Measurements from ENCODE around the gene VTA1. TPM values are rescaled to one million over a fixed set of nuclear protein-coding genes. Genes with fewer than 3 reads are reported as not detected.

The VTA1 gene
- total and polyA plus RNA-seq, 2 of the 8 experiments (the other 6 are each of a cell fraction or from before 2014, with no cell fraction given): 63.6 to 67.0 TPM

GRCh38 chr6:142258305-142258704, 111.2 kb downstream of the VTA1 start:
- no peaks in the 10 kb centered on the region for H3K79me2 ChIP-seq (ENCODE audit: control insufficient read depth in 1 of 2, insufficient read depth in 2 of 2, low read length in 2 of 2)
- H4K8ac ChIP-seq (ENCODE audit: extremely low read depth, insufficient read depth, low read length): no peak overlapping the region
- H3K4me1 ChIP-seq (replicated peaks in 1 of 4; ENCODE audit: control insufficient read depth in 3 of 4, insufficient read depth in 4 of 4, low read length in 3 of 4): no peaks in the 10 kb centered on the region
- no peak overlapping the region for H2AK5ac ChIP-seq (ENCODE audit: low read depth, low read length)
- H3K4me3 ChIP-seq (ENCODE audit: extremely low read depth in 1 of 4, insufficient read depth in 2 of 4, low read depth in 3 of 4, low read length in 4 of 4): no peak overlapping the region
- H2AFZ ChIP-seq (ENCODE audit: low read length): peak overlapping the region; percentile 62; the same call in 1 of the 2 replicates
- H3K18ac ChIP-seq (ENCODE audit: extremely low read depth, low read length): no peak overlapping the region
- no peak overlapping the region for H4K91ac ChIP-seq (replicated peaks; ENCODE audit: insufficient read length, low read length)
- no peaks in the 10 kb centered on the region for H3K79me1 ChIP-seq (ENCODE audit: low read depth, low read length)
- H4K20me1 ChIP-seq (replicated peaks in 1 of 2; ENCODE audit: control insufficient read depth in 1 of 2, insufficient read depth in 2 of 2, low read length in 2 of 2): no peaks in the 10 kb centered on the region
- H2BK12ac ChIP-seq (ENCODE audit: low read depth, low read length): no peak overlapping the region
- no peak overlapping the region for H3K4me2 ChIP-seq (ENCODE audit: insufficient read depth in 1 of 2, low read depth in 2 of 2, low read length in 2 of 2)
- H3K27me3 ChIP-seq (replicated peaks in 1 of 4; ENCODE audit: control insufficient read depth in 3 of 4, extremely low read depth in 1 of 4, insufficient read depth in 3 of 4, low read length in 3 of 4): peaks cover 0 to 1% (median 0%) of the 10 kb centered on the region in 4 experiments; a peak in 1 of 7 replicates
- H4K5ac ChIP-seq (ENCODE audit: insufficient read length, low read depth, low read length): no peak overlapping the region
- no peak for DNase-seq (ENCODE audit: low read depth in 1 of 2, low spot score in 2 of 2)
- no peak overlapping the region for H2BK5ac ChIP-seq (ENCODE audit: low read depth, low read length)
- ChIA-PET CTCF (ENCODE audit: partially characterized antibody) (interaction anchor here (1.3 kb wide), 1 partner anchor 9 kb away, joined by 4 read pairs; no protein-coding TSS in a partner anchor), POLR2A (ENCODE audit: partially characterized antibody) (no interaction called here)
- no peaks in the 10 kb centered on the region for H3K23me2 ChIP-seq (ENCODE audit: low read depth, low read length)
- WGBS, 2 experiments (ENCODE audit: extremely low coverage in 1 of 2, insufficient coverage in 1 of 2, insufficient read length in 1 of 2, insufficient replicate concordance in 2 of 2, low coverage in 1 of 2, low lambda C conversion rate in 2 of 2, missing lambda C conversion rate in 1 of 2): 93% methylated on average over 6 of the region's 6 CpGs; no CpG with 5 or more reads in 1 of the 2 experiments
- H3K14ac ChIP-seq (ENCODE audit: insufficient read length): no peak overlapping the region
- H3K4ac ChIP-seq (replicated peaks; ENCODE audit: insufficient read length, low read depth, low read length): no peak overlapping the region
- no peak overlapping the region for H2BK15ac ChIP-seq (ENCODE audit: low read length)
- H2BK120ac ChIP-seq (replicated peaks; ENCODE audit: low read depth, low read length): no peak overlapping the region
- H3K9me3 ChIP-seq (ENCODE audit: insufficient read depth in 2 of 2, low read depth in 1 of 2, low read length in 1 of 2): no peaks in the 10 kb centered on the region
- no peaks in the 10 kb centered on the region for H3K36me3 ChIP-seq (ENCODE audit: control insufficient read depth in 2 of 4, insufficient read depth in 4 of 4, low read length in 3 of 4)
- no peak overlapping the region for H2BK20ac ChIP-seq (ENCODE audit: low read length)
- H3K23ac ChIP-seq (ENCODE audit: insufficient read length): no peak overlapping the region
- FAIRE-seq: no peak
- H3K9ac ChIP-seq (replicated peaks in 1 of 4; ENCODE audit: extremely low read depth in 1 of 4, low read depth in 3 of 4, low read length in 3 of 4): no peak overlapping the region
- H3K27ac ChIP-seq (ENCODE audit: low read depth, low read length): no peak overlapping the region
- no peak overlapping the region for H3K56ac ChIP-seq (replicated peaks; ENCODE audit: insufficient read length, low read depth, low read length)
- TF ChIP-seq HDAC2 (IDR thresholded peaks at IDR 0.05; ENCODE audit: borderline replicate concordance in 1 of 2, low read depth in 2 of 2, low read length in 2 of 2) (no peak), JUND (IDR thresholded peaks at IDR 0.05; ENCODE audit: low read length) (no peak), CTBP2 (IDR thresholded peaks at IDR 0.05; ENCODE audit: borderline replicate concordance, insufficient read depth, insufficient read length, low read length) (no peak), CTCF (IDR thresholded peaks at IDR 0.05; ENCODE audit: control extremely low read depth in 1 of 3, insufficient read depth in 1 of 3, low read depth in 1 of 3, low read length in 3 of 3) (no peak), SIN3A (conservative IDR thresholded peaks at IDR 0.05 in 1 of 2, IDR thresholded peaks at IDR 0.05 in 1 of 2; ENCODE audit: low read depth in 1 of 2, low read length in 2 of 2) (no peak), POLR2AphosphoS5 (IDR thresholded peaks at IDR 0.05; ENCODE audit: low read depth, low read length) (no peak), KDM1A (IDR thresholded peaks at IDR 0.05; ENCODE audit: borderline replicate concordance, low read length) (no peak), RFX5 (IDR thresholded peaks at IDR 0.05; ENCODE audit: borderline replicate concordance, low read depth, low read length) (no peak), TAF7 (optimal IDR thresholded peaks at IDR 0.05; ENCODE audit: borderline replicate concordance, low read depth, low read length) (no peak), RNF2 (IDR thresholded peaks at IDR 0.05; ENCODE audit: borderline replicate concordance, low read depth, low read length, missing control alignments, poor library complexity, severe bottlenecking) (no peak)

Measured in H1 (cell line).